ENCODE measurements around the gene NAGK. TPM values are rescaled to one million over a fixed set of nuclear protein-coding genes. Genes with fewer than 3 reads are reported as not detected.
"Not testable (repeated sequence)": the region's sequence is repeated elsewhere in the genome, so short reads cannot be mapped to it uniquely, and the experiment has no call there.

The NAGK gene
- total RNA-seq, 4 donors from 2014 or later: 58.0 to 125 (median 67.6) TPM

GRCh38 chr2:71103809-71104208 is 35.4 kb downstream of the NAGK start:
- no peak for DNase-seq
- intact Hi-C loops (cut with DNase I; ENCODE audit: low total_unique reads): no loop called here
- in situ Hi-C loops (cut with MboI; ENCODE audit: low pct_ligation_motif_present in 1 of 4, low pct_unique_long_range_greater_than_20kb in 1 of 4, low sequenced_read_pairs in 3 of 4): no loop called here
- Histone ChIP-seq H3K4me1 (no peaks in the 10 kb centered on the region), H3K27ac (no peak overlapping the region), H3K27me3 (no peaks in the 10 kb centered on the region), H3K9me3 (no peaks in the 10 kb centered on the region), H3K36me3 (peaks cover 0 to 6% (median under 1%) of the 10 kb centered on the region in 4 donors), H3K4me3 (no peak overlapping the region)
- no peak for TF ChIP-seq POLR2AphosphoS5 (IDR thresholded peaks at IDR 0.05)
- TF ChIP-seq POLR2A (IDR thresholded peaks at IDR 0.05): no peak
- no peak for TF ChIP-seq EP300 (IDR thresholded peaks at IDR 0.05; ENCODE audit: low read depth)
- no peak for TF ChIP-seq CTCF (IDR thresholded peaks at IDR 0.05)
- 50 to 91% methylated on average over 1 to 5 of the region's 5 CpGs for WGBS, 2 donors (ENCODE audit: low coverage in 1 of 2)

- H3K9me3 ChIP-seq; intact Hi-C loops (cut with DNase I; ENCODE audit: low total_unique reads); H3K27me3 ChIP-seq; H3K27ac ChIP-seq; H3K4me1 ChIP-seq; in situ Hi-C loops (cut with MboI; ENCODE audit: low pct_ligation_motif_present in 1 of 4, low pct_unique_long_range_greater_than_20kb in 1 of 4, low sequenced_read_pairs in 3 of 4); H3K4me3 ChIP-seq; DNase-seq: not testable (repeated sequence)
- H3K36me3 ChIP-seq: peaks cover 0 to 17% (median under 1%) of the 10 kb centered on the region in 4 donors
- 85 to 89% methylated on average over 5 to 6 of the region's 6 CpGs for WGBS, 2 donors (ENCODE audit: low coverage in 1 of 2)
Measured at GRCh38 chr2:71106463-71106862, 38.0 kb downstream of the NAGK start.

- intact Hi-C loops (cut with DNase I; ENCODE audit: low total_unique reads) (no loop called here), in situ Hi-C loops (cut with MboI; ENCODE audit: low pct_ligation_motif_present in 1 of 4, low pct_unique_long_range_greater_than_20kb in 1 of 4, low sequenced_read_pairs in 3 of 4) (no loop called here)
- Histone ChIP-seq H3K36me3 (peaks cover 0 to 17% (median under 1%) of the 10 kb centered on the region in 4 donors), H3K9me3 (no peaks in the 10 kb centered on the region), H3K4me1 (no peaks in the 10 kb centered on the region), H3K27ac (no peak overlapping the region), H3K27me3 (no peaks in the 10 kb centered on the region), H3K4me3 (no peak overlapping the region)
- 88 to 90% methylated on average over 2 of the region's 2 CpGs for WGBS, 2 donors (ENCODE audit: low coverage in 1 of 2)
- TF ChIP-seq CTCF (IDR thresholded peaks at IDR 0.05): no peak
- no peak for TF ChIP-seq EP300 (IDR thresholded peaks at IDR 0.05; ENCODE audit: low read depth)
- TF ChIP-seq POLR2AphosphoS5 (IDR thresholded peaks at IDR 0.05): no peak
- TF ChIP-seq POLR2A (IDR thresholded peaks at IDR 0.05): no peak
- no peak for DNase-seq
Measured at GRCh38 chr2:71108091-71108490, 39.6 kb downstream of the NAGK start.

DNA sequence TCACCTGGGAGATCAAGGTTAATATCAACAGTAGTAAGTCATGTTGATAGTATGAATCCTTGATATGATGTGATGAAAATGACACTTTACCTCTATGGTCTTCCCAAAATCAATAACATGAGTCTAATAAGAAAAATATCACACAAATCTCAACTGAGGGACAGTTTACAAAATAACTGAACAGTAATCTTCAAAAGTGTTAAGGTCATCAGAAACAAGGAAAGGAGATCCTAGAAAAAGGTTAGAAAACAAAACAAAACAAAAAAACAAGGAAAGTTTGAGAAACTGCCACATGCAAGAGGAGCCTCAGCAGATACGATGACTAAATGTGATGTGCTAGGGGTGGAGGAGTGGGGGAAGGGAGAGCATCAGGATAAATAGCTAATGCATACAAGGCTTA is 45.4 kb downstream of the NAGK start:
- H3K9me3 ChIP-seq: no peaks in the 10 kb centered on the region
- 100% methylated on average over 1 of the region's 1 CpG; no CpG with 5 or more reads in 1 of the 2 donors for WGBS, 2 donors (ENCODE audit: low coverage in 1 of 2)
- TF ChIP-seq CTCF (IDR thresholded peaks at IDR 0.05): no peak
- TF ChIP-seq POLR2A (IDR thresholded peaks at IDR 0.05): no peak
- TF ChIP-seq EP300 (IDR thresholded peaks at IDR 0.05; ENCODE audit: low read depth): no peak
- no peak for TF ChIP-seq POLR2AphosphoS5 (IDR thresholded peaks at IDR 0.05)
- intact Hi-C loops (cut with DNase I; ENCODE audit: low total_unique reads) (no loop called here), in situ Hi-C loops (cut with MboI; ENCODE audit: low pct_ligation_motif_present in 1 of 4, low pct_unique_long_range_greater_than_20kb in 1 of 4, low sequenced_read_pairs in 3 of 4) (no loop called here)
- H3K27me3 ChIP-seq: no peaks in the 10 kb centered on the region
- peaks cover 0 to 21% (median 9%) of the 10 kb centered on the region in 4 donors for H3K36me3 ChIP-seq
- H3K4me1 ChIP-seq: no peaks in the 10 kb centered on the region
- no peak for DNase-seq
- H3K4me3 ChIP-seq: no peak overlapping the region
- no peak overlapping the region for H3K27ac ChIP-seq

DNA sequence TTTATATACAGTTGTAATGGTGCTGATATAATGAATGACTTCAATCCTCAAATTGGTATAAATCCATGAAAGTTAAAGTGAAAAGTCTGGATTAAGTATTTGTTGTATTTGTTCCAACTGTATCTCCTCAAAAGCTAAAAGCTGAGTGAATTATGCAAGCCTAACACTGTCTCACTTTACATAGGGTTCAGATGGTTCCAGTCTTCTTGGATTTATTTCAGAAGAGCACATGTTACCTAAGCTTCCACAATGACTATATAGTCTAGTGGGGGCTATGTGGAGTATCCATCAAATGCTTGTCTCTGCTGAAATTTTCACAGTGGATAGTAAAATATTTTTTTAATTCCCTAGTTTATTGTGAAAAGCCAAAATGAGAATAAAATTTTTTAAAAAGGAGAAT is 48.6 kb downstream of the NAGK start:
- intact Hi-C loops (cut with DNase I; ENCODE audit: low total_unique reads): no loop called here
- peaks cover 0 to 16% (median 5%) of the 10 kb centered on the region in 4 donors for H3K36me3 ChIP-seq
- DNase-seq: no peak

More for the DNA sequence above, 48.6 kb downstream of the NAGK start:
- H3K4me3 ChIP-seq: no peak overlapping the region
- no peak for TF ChIP-seq POLR2A (IDR thresholded peaks at IDR 0.05)
- no peak for TF ChIP-seq EP300 (IDR thresholded peaks at IDR 0.05; ENCODE audit: low read depth)
- no peak for TF ChIP-seq CTCF (IDR thresholded peaks at IDR 0.05)
- no peak for TF ChIP-seq POLR2AphosphoS5 (IDR thresholded peaks at IDR 0.05)
- in situ Hi-C loops (cut with MboI; ENCODE audit: low pct_ligation_motif_present in 1 of 4, low pct_unique_long_range_greater_than_20kb in 1 of 4, low sequenced_read_pairs in 3 of 4): no loop called here
- no peaks in the 10 kb centered on the region for H3K9me3 ChIP-seq
- H3K4me1 ChIP-seq: no peaks in the 10 kb centered on the region
- H3K27me3 ChIP-seq: no peaks in the 10 kb centered on the region
- H3K27ac ChIP-seq: no peak overlapping the region

All from transverse colon (tissue), 4 donors.